HepG2 (cell line): ENCODE data around the gene FNDC8. TPM values are rescaled to one million over a fixed set of nuclear protein-coding genes. Genes with fewer than 3 reads are reported as not detected.

Source experiments
- MEF2D ChIP-seq: sonication (generic); formaldehyde crosslinking; IDR thresholded peaks from 2 replicates; pipeline ENCODE4 v1.5.1; 2020; ENCODE audit warnings: mild to moderate bottlenecking, missing genetic modification reagents
- NR2F1 ChIP-seq, 2 experiments: fragments of 450-650 bp in 1 of 2; formaldehyde crosslinking in 1 of 2; IDR thresholded peaks; 2 replicates each; pipeline versions ENCODE4 v1.5.0 to v1.6.1; 2016 to 2020; ENCODE audit warnings: mild to moderate bottlenecking in 1 of 2, missing compliant biosample characterization in 1 of 2, missing genetic modification reagents in 1 of 2, moderate library complexity in 1 of 2
- PAX8 ChIP-seq: sonication (generic); formaldehyde crosslinking; IDR thresholded peaks from 2 replicates; pipeline ENCODE4 v1.8.0; 2022; ENCODE audit warnings: mild to moderate bottlenecking, missing genetic modification reagents, borderline replicate concordance
- RFX5 ChIP-seq: IDR thresholded peaks from 2 replicates; pipeline ENCODE4 v1.6.1; 2011; ENCODE audit warnings: low read depth, low read length, improper control_type of control experiment
- ZFP36L2 ChIP-seq: sonication (generic); formaldehyde crosslinking; IDR thresholded peaks from 2 replicates; pipeline ENCODE4 v1.4.0; 2020; ENCODE audit warnings: missing genetic modification reagents
- ZNF101 ChIP-seq: sonication (generic); formaldehyde crosslinking; IDR thresholded peaks from 2 replicates; pipeline ENCODE4 v1.4.0; 2020; ENCODE audit warnings: mild to moderate bottlenecking, low read depth, missing genetic modification reagents, borderline replicate concordance
- ZSCAN22 ChIP-seq: sonication (generic); formaldehyde crosslinking; IDR thresholded peaks from 2 replicates; pipeline ENCODE4 v1.4.0; 2020; ENCODE audit warnings: mild to moderate bottlenecking, missing genetic modification reagents
- polyA plus RNA-seq, 8 experiments: library from polyadenylated mRNA; depleted of rRNA in 3 of 8; stranded (reverse) in 7 of 8; unstranded in 1 of 8; fragments of >200 nt; fragmentation: Illumina TruSeq in 4 of 8; extraction: Trizol in 4 of 8; gene quantifications; 2 replicates each; pipeline versions ENCODE4 v1.2.1 to v1.2.3, GENCODE V29; 2011 to 2016; ENCODE audit warnings: low read depth in 4 of 8, missing spikeins in 1 of 8, mixed read lengths in 1 of 8; ENCODE audit not compliant: insufficient read depth in 1 of 8
- total RNA-seq, 5 experiments: library from RNA; depleted of rRNA; stranded (reverse); fragments of >200 nt; fragmentation: Illumina TruSeq; extraction: Trizol; gene quantifications; 2 replicates each; pipeline ENCODE4 v1.2.3, GENCODE V29; 2016; ENCODE audit warnings: low read depth in 1 of 5
- TF ChIP-seq, protein P1 (sequence below): sonication (generic); formaldehyde crosslinking; IDR thresholded peaks from 2 replicates; pipeline ENCODE4 v1.9.0; 2021; ENCODE audit warnings: missing genetic modification reagents, mild to moderate bottlenecking, borderline replicate concordance
- TF ChIP-seq, protein P2 (sequence below): sonication (generic); formaldehyde crosslinking; IDR thresholded peaks from 2 replicates; pipeline ENCODE4 v1.4.0; 2020; ENCODE audit warnings: missing genetic modification reagents
- TF ChIP-seq, protein P3 (sequence below): sonication (generic); formaldehyde crosslinking; IDR thresholded peaks from 2 replicates; pipeline ENCODE4 v1.5.1; 2020; ENCODE audit warnings: missing genetic modification reagents, mild to moderate bottlenecking, borderline replicate concordance
- TF ChIP-seq, protein P4 (sequence below): sonication (generic); formaldehyde crosslinking; IDR thresholded peaks from 2 replicates; pipeline ENCODE4 v1.9.0; 2022; ENCODE audit warnings: low read depth, missing genetic modification reagents

Gene FNDC8
- total and polyA plus RNA-seq, 2 of the 13 experiments (the other 11 are each of a cell fraction or from before 2014, with no cell fraction given): not detected

DNA sequence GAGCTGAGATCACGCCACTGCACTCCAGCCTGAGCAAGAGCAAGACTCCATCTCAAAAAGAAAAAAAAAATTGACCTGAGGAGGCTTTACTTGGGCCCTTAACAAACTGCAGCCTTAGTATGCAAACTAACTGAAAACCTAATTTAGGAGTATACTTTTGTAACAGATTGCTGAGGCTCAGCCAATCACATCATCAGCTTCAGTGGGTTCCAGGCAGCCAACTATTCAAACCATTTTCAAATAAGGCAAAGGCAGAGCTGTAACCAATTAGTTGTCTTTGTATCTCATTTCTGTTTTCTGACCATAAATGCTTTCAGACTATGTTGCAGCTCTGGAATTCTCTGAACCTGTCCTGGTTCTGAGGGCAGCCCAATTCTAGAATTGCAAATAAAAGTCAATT, 25.7 kb upstream of the FNDC8 start (continued):
- TF ChIP-seq, protein P1, sequence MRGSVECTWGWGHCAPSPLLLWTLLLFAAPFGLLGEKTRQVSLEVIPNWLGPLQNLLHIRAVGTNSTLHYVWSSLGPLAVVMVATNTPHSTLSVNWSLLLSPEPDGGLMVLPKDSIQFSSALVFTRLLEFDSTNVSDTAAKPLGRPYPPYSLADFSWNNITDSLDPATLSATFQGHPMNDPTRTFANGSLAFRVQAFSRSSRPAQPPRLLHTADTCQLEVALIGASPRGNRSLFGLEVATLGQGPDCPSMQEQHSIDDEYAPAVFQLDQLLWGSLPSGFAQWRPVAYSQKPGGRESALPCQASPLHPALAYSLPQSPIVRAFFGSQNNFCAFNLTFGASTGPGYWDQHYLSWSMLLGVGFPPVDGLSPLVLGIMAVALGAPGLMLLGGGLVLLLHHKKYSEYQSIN (CRISPR knock-in tag): no peak
- TF ChIP-seq, protein P2, sequence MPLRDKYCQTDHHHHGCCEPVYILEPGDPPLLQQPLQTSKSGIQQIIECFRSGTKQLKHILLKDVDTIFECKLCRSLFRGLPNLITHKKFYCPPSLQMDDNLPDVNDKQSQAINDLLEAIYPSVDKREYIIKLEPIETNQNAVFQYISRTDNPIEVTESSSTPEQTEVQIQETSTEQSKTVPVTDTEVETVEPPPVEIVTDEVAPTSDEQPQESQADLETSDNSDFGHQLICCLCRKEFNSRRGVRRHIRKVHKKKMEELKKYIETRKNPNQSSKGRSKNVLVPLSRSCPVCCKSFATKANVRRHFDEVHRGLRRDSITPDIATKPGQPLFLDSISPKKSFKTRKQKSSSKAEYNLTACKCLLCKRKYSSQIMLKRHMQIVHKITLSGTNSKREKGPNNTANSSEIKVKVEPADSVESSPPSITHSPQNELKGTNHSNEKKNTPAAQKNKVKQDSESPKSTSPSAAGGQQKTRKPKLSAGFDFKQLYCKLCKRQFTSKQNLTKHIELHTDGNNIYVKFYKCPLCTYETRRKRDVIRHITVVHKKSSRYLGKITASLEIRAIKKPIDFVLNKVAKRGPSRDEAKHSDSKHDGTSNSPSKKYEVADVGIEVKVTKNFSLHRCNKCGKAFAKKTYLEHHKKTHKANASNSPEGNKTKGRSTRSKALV (CRISPR knock-in tag): no peak
- TF ChIP-seq PAX8 (no peak), NR2F1 (CRISPR knock-in tag; IDR thresholded peaks at IDR 0.05) (no peak), ZSCAN22 (CRISPR knock-in tag) (no peak), MEF2D (CRISPR knock-in tag) (no peak), RFX5 (no peak), ZNF101 (CRISPR knock-in tag) (no peak), ZFP36L2 (CRISPR knock-in tag) (no peak)
- TF ChIP-seq, protein P3, sequence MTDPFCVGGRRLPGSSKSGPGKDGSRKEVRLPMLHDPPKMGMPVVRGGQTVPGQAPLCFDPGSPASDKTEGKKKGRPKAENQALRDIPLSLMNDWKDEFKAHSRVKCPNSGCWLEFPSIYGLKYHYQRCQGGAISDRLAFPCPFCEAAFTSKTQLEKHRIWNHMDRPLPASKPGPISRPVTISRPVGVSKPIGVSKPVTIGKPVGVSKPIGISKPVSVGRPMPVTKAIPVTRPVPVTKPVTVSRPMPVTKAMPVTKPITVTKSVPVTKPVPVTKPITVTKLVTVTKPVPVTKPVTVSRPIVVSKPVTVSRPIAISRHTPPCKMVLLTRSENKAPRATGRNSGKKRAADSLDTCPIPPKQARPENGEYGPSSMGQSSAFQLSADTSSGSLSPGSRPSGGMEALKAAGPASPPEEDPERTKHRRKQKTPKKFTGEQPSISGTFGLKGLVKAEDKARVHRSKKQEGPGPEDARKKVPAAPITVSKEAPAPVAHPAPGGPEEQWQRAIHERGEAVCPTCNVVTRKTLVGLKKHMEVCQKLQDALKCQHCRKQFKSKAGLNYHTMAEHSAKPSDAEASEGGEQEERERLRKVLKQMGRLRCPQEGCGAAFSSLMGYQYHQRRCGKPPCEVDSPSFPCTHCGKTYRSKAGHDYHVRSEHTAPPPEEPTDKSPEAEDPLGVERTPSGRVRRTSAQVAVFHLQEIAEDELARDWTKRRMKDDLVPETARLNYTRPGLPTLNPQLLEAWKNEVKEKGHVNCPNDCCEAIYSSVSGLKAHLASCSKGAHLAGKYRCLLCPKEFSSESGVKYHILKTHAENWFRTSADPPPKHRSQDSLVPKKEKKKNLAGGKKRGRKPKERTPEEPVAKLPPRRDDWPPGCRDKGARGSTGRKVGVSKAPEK: no peak
- TF ChIP-seq, protein P4, sequence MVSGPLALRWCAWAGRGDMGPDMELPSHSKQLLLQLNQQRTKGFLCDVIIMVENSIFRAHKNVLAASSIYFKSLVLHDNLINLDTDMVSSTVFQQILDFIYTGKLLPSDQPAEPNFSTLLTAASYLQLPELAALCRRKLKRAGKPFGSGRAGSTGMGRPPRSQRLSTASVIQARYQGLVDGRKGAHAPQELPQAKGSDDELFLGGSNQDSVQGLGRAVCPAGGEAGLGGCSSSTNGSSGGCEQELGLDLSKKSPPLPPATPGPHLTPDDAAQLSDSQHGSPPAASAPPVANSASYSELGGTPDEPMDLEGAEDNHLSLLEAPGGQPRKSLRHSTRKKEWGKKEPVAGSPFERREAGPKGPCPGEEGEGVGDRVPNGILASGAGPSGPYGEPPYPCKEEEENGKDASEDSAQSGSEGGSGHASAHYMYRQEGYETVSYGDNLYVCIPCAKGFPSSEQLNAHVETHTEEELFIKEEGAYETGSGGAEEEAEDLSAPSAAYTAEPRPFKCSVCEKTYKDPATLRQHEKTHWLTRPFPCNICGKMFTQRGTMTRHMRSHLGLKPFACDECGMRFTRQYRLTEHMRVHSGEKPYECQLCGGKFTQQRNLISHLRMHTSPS: no peak
- TF ChIP-seq, all 625 proteins: peak for 0
